NCI-H2107 treated with DMSO at 0.1 percent for 48 hours (cell line): Measurements from ENCODE around the gene PID1.

Experiments used
- DNase-seq: peaks from one replicate; lab custom pipeline; 2025; ENCODE audit not compliant: unreplicated experiment; lab: John Stamatoyannopoulos, UW

Gene PID1

GRCh38 chr2:229126066-229126465 is 145.0 kb downstream of the PID1 start:
- no peak for DNase-seq

GRCh38 chr2:229124136-229124535 is 147.0 kb downstream of the PID1 start:
- no peak for DNase-seq

DNA sequence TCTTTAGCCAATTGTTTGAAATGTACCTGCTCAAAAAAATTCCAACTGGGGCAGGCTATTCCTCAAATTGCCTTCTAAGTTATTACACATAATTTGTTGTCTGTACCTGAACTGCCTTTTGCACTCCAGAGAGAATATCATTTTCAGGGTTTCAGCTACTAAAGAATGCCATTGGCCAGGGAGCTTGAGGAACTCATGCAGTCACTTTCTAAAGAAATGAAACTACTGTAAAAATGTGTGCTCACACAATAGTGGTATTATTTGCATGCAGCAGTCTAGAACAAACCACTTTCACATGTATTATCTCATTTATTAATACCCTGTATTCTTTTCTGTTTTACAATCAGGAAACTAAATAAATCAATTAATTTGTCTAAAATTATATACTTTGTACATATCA is 152.2 kb downstream of the PID1 start:
- DNase-seq, result no peak

- no peak for DNase-seq
These were observed 152.8 kb downstream of the PID1 start for GRCh38 chr2:229118336-229118735.

DNA sequence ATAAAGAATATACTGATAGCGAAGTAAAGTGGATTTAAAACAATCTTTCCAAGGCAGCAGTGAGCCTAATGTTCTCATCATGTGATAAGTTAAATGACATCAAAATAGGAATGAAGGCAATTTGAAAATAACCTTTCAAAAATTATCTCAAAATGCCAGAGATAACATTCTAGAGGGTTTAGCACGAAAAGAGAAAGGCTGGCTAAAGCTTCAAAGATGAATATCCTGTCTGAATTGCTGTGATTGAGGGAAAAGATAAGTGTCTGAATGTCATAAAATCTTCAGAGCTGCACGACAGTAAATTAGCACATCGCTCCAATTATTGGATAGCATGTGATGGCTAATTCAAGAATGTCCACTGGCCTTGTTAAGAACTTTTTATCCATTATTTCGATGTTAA is 159.3 kb downstream of the PID1 start:
- no peak for DNase-seq

DNA sequence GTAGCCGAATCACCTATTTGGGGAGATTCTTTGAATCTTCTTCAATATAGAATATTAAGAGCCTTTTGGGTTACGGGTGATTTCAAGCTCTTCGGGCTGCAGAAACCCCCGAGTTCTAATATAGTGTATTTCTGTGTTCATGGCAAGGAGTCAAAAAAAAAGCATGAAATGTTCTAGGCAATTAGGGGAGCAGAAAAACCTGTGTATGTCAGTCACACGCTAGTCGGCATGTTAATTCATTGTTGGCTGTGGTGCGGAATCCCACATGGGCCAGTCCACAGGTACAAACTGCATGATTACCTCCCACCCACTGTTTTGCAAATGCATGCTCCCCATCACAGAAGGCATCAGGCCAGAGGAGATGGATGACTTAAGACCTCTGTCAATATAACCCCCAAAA is 161.9 kb downstream of the PID1 start:
- no peak for DNase-seq

DNA sequence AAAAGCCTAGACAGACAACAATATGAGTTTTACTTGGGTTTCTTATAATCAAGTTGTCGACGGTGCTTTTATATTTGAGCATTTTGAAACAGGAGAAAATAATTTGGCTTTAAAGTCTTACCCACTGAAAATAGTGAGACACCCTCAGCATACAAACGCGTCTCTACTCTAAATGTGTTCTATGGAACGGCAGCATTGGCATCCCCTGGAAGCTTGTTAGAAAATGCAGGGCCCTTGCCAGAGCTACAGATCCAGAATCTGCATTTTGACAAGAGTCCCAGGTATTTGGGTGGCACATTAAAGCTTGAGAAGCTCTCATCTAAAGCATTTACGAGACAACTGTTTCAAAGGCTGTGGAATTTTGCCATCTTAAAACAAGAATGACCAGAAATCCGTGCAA is 163.5 kb downstream of the PID1 start:
- DNase-seq, result no peak

DNA sequence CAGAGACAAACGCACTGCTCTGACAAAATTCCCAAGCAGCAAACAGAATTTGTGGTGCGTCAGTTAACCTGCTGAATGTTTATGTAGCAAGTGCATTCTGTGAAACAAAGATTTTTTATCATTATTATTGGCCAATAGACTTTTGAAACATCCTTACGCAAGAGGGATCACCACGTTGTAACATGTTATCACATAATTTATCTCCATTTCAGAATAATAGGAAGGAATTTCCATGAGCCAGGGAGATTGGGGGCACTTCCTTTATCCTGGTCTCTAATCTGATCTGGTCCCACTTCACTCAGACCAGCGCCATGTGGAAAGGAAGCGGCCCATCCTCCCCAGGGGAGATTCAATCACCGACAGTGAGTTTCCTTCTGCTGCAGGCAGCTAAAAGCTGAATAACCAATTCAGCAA is 166.1 kb downstream of the PID1 start:
- no peak for DNase-seq

DNA sequence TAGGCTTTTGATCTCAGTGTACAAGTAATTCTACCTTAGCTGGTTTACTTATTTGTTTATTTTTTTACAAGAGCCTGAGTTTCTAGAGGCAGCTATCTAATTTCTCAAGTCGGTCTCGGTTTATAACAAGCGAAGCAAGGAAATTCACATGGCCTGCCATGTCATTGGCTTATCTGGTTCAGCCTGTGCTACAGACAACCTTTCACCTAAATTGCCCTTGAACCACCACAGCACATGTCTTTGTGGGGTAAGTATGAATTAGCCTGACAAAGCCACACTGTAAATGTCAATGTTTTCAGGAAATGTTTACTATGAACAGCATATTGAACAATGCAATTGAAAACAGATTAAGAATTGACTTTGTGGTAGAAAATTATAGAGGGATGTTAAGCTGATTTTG is 167.1 kb downstream of the PID1 start:
- no peak for DNase-seq

- DNase-seq, result no peak
These were observed 169.8 kb downstream of the PID1 start for GRCh38 chr2:229101314-229101713.

DNA sequence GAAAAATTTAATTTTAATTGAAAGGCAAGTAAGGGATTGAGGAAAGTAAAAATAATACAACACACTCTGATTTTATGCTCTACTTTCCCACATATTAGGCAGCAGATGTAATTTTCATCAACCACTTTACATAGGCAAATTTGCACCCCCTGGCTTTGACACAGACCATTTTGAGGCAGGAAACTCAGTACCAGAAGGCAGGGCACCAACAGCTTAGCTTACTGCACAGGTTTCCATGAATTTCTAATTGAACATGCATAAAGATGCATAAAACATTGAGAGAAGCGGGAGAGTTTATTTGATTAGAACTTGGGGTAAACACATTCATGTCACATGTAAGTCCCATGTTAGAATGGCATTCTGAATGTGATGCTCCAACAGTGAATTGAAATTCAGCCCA is 171.9 kb downstream of the PID1 start:
- no peak for DNase-seq

DNA sequence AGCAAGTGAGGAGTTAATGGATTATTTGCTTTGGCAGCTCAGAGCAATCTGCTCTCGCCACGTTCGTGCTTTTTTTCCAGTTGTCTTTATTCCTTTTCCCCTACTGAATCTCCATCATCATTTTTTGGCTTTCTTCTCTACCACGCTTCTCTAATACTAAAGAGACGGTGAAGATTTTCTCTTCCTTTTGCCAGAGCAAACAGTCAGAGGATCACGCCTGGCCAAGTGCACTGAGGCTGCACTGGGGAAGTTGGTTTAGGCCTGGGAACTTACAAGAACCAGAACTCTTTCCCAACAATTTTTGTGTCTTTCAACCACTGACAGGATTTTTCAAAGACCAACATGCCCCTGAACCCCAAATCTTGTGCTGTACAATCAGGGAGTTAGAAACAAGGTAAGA is 172.3 kb downstream of the PID1 start:
- DNase-seq, result no peak

DNA sequence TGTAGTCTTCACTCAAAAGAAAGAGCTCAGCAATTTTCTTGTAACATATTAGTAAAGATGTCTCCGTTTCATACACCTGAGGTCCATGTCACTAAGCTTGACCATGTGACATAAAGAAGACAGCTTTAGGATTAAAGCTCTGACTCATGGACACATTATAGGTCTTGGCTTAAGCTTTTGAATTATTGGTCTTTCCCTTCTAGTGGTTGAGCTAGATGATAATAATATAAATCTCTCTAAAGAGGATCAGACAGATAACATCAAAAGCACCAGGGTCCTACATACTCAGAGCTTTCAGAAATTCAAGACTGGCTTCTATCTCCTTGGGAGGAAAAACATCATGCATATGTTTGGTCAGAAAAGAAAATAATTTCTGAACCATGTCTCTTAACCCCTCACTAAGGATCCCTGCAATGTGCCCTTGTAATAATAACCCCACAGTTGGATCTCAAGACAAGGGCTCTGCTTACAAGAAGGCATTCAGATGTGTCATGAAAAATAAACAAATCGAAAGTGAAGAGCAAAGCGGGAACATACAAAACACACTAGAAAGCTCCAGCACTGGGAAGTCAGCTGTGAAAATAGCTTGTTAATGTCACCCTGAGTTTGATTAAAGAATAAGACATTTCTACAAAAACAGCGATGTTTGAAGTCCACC is 174.5 kb downstream of the PID1 start:
- DNase-seq, result no peak

DNA sequence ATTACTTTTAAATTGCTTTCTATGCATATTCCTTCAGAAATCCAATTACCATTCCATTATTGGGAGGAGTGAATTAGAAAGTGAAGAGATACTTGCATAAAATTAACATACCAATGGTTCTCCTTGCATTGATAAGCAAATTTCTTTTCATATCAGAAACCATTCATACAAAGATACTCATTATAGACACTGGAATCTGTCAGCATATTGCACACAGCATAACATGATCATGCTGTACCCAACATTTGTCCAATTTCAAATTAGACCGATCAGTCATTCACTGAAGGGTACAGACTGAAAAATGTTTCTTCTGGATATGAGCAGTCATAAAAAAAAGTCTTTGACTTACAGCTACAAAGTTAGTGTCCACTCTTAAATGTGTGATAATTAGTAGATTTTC is 175.6 kb downstream of the PID1 start:
- no peak for DNase-seq

- no peak for DNase-seq
These were observed 180.9 kb downstream of the PID1 start for GRCh38 chr2:229090225-229090624.

DNA sequence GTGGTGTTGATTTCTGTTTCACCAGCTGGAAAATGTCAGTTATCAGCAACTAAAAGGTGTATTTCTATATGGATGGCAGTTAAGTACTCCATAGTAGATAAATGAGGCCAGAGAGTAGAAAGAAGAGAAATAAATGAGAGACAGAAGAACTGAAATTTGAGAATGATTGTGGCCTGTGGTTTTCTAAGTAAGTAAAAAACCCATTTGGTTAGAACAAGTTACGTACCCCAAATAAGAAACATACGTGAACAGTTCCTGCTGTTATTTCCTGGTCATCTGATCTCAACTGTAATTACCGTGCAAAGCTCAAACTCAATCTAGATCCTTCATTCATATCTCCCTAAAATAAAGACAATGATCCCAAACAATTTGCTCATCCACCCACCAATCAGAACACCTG is 181.3 kb downstream of the PID1 start:
- DNase-seq, result peak; percentile 95

DNA sequence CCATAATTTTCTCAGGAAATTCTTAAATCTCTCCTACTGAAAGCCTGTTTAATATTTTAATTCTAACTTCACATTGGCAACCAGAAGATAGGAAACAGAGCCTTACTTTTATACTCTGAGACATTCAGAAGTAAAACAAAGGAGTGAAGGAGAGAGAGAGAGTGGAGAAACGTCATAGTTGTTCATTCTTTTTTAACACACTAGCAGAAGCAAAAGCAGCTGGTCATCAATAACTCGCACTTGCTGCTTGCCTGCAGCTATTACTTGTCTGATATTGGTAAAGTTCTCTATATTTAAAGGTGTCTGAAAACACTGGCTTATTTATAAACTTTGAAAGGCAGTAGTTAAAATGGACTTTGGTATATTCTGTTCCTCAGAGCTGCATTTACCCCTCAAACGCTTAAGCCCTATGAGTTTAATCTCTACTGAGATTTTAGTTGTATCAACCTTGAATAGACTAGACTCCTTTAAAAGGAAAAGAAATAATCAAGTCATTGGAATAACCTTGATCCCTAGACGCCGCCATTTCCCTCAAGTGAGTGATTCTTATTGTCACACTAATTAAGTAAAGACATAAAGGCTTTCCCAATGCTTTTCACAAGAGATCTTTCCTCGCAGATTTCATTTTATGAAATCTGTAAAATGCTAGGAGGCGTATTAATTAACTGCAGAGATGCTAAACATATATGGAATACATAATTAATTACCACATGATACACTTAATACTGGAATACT is 182.0 kb downstream of the PID1 start:
- no peak for DNase-seq

- DNase-seq, result peak; percentile 33
These were observed 182.6 kb downstream of the PID1 start for GRCh38 chr2:229088517-229088913.

DNA sequence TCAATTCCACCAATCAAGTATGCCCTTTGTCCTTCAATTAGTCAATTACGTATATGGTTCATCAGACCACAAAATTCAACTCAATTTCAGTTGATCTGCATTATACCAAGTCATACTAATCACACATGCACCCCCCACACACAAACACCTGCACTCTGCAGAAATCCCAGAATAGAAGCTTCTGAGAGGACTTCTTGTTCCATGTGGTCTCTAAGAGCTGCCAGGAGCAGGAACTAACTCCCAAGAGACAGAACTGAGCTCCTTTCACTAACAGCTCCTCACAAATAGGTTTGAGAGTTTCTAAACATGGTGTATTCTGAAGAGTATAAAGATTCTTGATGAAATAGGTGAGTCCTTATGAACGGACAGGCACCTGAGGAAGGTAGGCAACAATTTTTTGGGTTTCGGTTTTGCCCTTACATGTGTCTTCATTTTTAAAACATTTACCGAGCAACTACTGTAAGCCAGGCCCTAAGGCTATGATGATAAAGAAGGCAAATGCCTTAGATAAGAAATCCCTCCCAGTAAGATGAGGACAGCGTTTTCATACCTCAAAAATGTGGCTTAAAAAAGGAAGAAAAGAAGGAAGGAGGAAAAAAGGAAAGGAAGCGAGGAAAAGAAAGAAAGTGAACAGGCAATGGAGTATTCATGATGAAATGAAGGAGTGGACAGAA is 183.1 kb downstream of the PID1 start:
- DNase-seq, result peak; percentile 74

- DNase-seq, result peak; percentile 66
These were observed 183.8 kb downstream of the PID1 start for GRCh38 chr2:229087267-229087666.

DNA sequence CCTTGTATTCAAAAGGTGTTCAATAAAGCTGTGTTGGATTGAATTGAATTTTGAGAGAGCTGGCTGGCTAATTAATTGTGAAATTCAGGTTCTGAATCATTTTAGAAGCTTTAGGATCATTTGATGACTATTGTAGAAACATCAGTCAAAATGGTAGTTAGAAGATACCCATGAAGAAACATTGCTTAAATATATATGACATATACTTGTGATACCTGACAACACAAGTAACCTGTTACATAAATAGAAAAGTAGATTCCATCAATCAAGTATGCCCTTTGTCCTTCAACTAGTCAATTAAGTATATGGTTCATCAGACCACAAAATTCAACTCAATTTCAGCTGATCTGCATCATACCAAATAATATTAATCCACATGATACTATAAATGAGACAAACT is 185.6 kb downstream of the PID1 start:
- DNase-seq, result no peak

DNA sequence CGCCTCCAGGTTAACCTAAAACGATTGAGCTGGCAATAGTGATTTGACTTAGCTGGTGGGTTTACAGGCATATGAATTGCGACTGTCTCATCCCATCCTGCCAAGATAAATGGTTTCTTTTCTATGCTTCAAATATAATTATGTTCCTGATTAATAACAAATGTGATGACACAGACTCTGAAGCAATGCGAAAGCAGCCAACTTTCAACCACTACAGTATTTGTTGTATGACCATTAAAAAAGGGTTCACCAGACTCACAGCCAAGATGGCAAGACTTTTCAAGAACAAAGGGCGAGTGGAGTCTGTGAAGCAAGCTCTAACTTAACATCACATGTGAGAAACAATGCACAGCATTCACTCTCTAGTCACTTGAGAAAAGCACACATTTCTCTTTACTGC is 186.6 kb downstream of the PID1 start:
- DNase-seq, result no peak
